Osteocyte (in vitro differentiated cells): Measurements from ENCODE around the gene GAD1. TPM values are rescaled to one million over a fixed set of nuclear protein-coding genes. Genes with fewer than 3 reads are reported as not detected.

Source experiments
- DNase-seq: peaks from one replicate; pipeline ENCODE4 v3.0.0; 2021; ENCODE audit warnings: mixed read lengths; ENCODE audit not compliant: unreplicated experiment; ENCODE audit errors: extremely low spot score
- H3K27ac Mint-ChIP-seq: one replicate; pipeline ENCODE4 v1.8.0; 2021; ENCODE audit warnings: mild to moderate bottlenecking, mixed read lengths; ENCODE audit not compliant: unreplicated experiment
- H3K27me3 Mint-ChIP-seq: one replicate; pipeline ENCODE4 v1.8.0; 2021; ENCODE audit warnings: mixed read lengths; ENCODE audit not compliant: unreplicated experiment
- H3K36me3 Mint-ChIP-seq: one replicate; pipeline ENCODE4 v1.8.0; 2021; ENCODE audit warnings: mixed read lengths; ENCODE audit not compliant: unreplicated experiment
- H3K4me1 Mint-ChIP-seq: one replicate; pipeline ENCODE4 v1.8.0; 2021; ENCODE audit warnings: mixed read lengths; ENCODE audit not compliant: unreplicated experiment
- H3K4me3 Mint-ChIP-seq: one replicate; pipeline ENCODE4 v1.8.0; 2021; ENCODE audit warnings: mild to moderate bottlenecking, moderate library complexity, mixed read lengths; ENCODE audit not compliant: unreplicated experiment
- H3K9me3 Mint-ChIP-seq: one replicate; pipeline ENCODE4 v1.8.0; 2021; ENCODE audit warnings: mixed read lengths; ENCODE audit not compliant: unreplicated experiment
- CTCF ChIP-seq: fragments of 200-600 bp; sonication (generic); IDR thresholded peaks from 2 replicates; pipeline ENCODE4 v1.5.0; 2021; ENCODE audit warnings: antibody characterized with exemption, mild to moderate bottlenecking, moderate library complexity
- total RNA-seq: library from RNA; stranded (reverse); gene quantifications from 2 replicates; pipeline ENCODE4 v1.2.1, GENCODE V29; 2021

GAD1 gene
- total RNA-seq, 1 donor from 2014 or later: not detected

DNA sequence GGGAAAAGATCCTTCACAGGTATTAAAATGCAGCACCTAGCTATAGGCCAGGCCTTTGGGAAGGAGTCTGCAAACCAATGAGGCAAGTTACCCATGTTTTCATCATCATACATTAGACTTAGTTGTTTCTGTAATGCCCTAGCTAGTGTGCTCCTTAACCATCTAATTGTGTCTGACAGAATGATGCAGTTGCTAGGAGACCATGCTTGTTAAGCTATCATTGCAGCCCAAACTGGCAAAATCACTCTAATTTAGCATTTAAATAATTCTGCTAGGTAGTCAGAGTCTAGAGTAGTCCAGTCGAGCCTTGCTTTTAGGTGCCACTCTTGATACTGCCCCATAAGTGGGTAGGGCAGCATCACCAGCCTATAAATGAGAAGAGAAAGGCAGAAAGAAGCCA lies 34.9 kb downstream of the GAD1 start:
- H3K27ac Mint-ChIP-seq: no peak overlapping the region
- no peaks in the 10 kb centered on the region for H3K36me3 Mint-ChIP-seq
- TF ChIP-seq CTCF: no peak
- no peak overlapping the region for H3K4me3 Mint-ChIP-seq
- H3K4me1 Mint-ChIP-seq: no peaks in the 10 kb centered on the region
- peaks cover 7% of the 10 kb centered on the region for H3K27me3 Mint-ChIP-seq
- no peak for DNase-seq
- no peaks in the 10 kb centered on the region for H3K9me3 Mint-ChIP-seq

GRCh38 chr2:170856066-170856465 lies 39.4 kb downstream of the GAD1 start:
- H3K4me3 Mint-ChIP-seq: no peak overlapping the region

DNA sequence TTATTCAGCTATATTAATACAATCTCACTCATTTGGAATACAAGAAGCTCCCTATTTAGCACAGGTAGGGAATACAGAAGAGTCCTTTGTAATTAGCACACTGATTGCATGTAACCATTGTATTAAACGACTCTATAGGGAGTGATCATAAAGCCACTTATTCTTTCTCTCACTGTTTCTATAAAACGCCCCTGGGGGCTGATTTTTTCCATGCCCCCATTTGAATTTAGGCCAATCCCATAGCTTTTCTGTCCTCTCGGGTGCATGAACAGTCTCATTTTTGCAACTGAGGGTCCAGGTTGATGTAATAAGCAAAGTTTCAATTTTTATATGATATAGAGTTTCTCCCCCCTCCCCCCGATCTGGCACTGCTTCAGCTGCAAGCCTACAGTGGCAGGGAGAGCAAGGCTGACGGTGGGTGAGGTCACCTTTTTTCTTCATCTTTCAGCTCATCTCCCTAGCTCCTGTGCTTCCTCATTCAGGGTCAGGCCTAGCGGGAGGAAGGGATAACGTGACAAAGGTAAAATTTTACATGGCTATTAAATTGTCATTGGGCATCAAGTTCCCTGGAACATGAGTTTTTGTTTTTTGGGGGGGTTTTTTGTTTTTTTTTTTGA lies 45.7 kb downstream of the GAD1 start:
- Mint-ChIP-seq H3K27ac (no peak overlapping the region), H3K27me3 (peaks cover 42% of the 10 kb centered on the region), H3K4me1 (no peaks in the 10 kb centered on the region), H3K9me3 (peaks cover 3% of the 10 kb centered on the region), H3K36me3 (no peaks in the 10 kb centered on the region), H3K4me3 (no peak overlapping the region)
- no peak for TF ChIP-seq CTCF
- DNase-seq: no peak

More at GRCh38 chr2:170856066-170856465, 39.4 kb downstream of the GAD1 start:
- Mint-ChIP-seq H3K27ac (no peak overlapping the region), H3K9me3 (no peaks in the 10 kb centered on the region), H3K4me1 (no peaks in the 10 kb centered on the region), H3K36me3 (no peaks in the 10 kb centered on the region), H3K27me3 (peaks cover 32% of the 10 kb centered on the region)
- TF ChIP-seq CTCF: no peak
- DNase-seq: no peak

- Mint-ChIP-seq H3K27ac (no peak overlapping the region), H3K9me3 (peaks cover 3% of the 10 kb centered on the region), H3K4me1 (no peaks in the 10 kb centered on the region), H3K27me3 (peaks cover 39% of the 10 kb centered on the region), H3K36me3 (no peaks in the 10 kb centered on the region), H3K4me3 (no peak overlapping the region)
- no peak for TF ChIP-seq CTCF
- no peak for DNase-seq
Observed at GRCh38 chr2:170863087-170863486, 46.4 kb downstream of the GAD1 start.

- Mint-ChIP-seq H3K27me3 (peaks cover 37% of the 10 kb centered on the region), H3K27ac (no peak overlapping the region)
- no peak for TF ChIP-seq CTCF
Observed at GRCh38 chr2:170869036-170869435, 52.3 kb downstream of the GAD1 start.

More at GRCh38 chr2:170869036-170869435, 52.3 kb downstream of the GAD1 start:
- H3K9me3 Mint-ChIP-seq: no peaks in the 10 kb centered on the region
- no peak overlapping the region for H3K4me3 Mint-ChIP-seq
- no peak for DNase-seq
- peaks cover 5% of the 10 kb centered on the region for H3K4me1 Mint-ChIP-seq
- no peaks in the 10 kb centered on the region for H3K36me3 Mint-ChIP-seq
